Stimulated activated CD4-positive, alpha-beta T cell treated with anti-CD3 and anti-CD28 coated beads, Interleukin-4, amount 100 ng/mL, for 48 hours (primary cell): ENCODE data around the gene URM1.
"Not testable (repeated sequence)": the region's sequence is repeated elsewhere in the genome, so short reads cannot be mapped to it uniquely, and the experiment has no call there.

Experiments
- DNase-seq, 2 donors: peaks; one replicate each; pipeline ENCODE4 v3.0.0-alpha.2; 2020; ENCODE audit warnings: low read depth in 2 of 2

URM1 gene

GRCh38 chr9:128409450-128409849 lies 38.3 kb downstream of the URM1 start:
- no peak for DNase-seq

GRCh38 chr9:128409978-128410377 lies 38.8 kb downstream of the URM1 start:
- no peak for DNase-seq

DNA sequence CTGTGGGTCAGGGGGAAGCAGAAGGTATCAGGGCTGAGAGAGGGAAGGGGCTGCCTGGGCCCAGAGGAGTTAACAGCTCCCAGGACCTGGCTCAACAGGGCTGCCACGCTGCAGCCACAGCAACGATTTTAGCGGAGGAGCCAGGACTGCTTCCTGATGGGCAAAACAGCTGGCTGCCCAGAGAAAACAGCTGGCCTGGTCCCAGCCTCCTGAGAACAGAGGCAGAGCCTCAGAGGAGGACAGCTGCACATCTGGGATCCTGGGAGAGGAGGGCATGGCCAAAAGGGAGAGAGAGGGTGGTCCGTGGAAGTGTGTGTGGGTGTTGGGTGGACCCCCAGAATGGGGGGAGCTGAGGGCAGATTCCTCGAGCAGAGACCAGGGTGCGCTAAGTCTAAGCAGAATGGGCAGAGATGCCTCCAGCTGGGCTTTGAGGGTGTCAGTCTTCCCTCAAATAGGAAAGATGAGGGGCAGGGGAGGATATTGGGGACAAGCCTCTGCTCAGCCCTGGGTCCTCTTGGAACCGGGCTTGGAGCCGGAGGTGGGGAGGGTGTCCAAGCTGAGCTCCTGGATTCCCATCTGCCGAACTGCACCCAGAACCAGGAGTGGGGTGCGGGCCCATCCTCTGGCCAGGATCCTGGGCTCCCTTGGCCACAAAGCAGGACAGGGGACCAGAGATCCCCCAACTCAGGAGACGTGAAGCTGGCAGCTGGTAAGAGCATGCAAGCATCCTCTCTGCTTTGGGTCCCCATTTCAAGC lies 40.4 kb downstream of the URM1 start:
- no peak for DNase-seq

DNA sequence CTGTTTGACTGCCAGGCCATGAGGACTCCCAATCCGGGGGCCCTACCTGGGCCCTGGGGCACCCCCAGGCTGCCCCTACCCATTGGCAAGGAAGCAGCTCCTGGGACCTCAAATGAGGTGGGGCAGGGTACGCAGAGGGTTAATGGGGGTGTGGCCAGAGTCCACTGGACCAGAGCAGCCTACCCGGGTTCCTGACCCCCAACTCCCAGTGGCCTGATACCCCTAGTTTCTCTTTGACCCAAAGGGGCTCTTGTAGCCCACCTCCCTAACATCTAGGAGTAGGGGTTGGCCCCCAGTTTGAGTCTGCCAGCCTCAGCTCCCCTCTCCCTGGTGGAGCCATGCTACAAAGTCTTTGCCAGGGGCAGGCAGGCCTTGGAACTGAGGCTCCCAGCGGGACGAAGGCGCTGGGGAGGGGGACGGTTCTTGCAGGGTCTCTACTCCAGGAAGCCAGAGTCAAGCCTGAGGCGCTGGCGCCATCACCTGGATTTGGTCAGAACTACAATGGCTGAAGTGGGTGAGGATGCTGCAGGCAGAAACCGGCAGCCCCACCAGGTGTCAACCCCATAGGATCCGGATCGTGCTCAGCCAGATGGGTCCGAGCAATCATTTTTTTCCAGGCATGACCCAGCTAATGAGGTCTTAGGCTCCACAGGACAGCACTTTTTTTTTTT lies 41.1 kb downstream of the URM1 start:
- DNase-seq = peak; percentile 18 to 56

DNA sequence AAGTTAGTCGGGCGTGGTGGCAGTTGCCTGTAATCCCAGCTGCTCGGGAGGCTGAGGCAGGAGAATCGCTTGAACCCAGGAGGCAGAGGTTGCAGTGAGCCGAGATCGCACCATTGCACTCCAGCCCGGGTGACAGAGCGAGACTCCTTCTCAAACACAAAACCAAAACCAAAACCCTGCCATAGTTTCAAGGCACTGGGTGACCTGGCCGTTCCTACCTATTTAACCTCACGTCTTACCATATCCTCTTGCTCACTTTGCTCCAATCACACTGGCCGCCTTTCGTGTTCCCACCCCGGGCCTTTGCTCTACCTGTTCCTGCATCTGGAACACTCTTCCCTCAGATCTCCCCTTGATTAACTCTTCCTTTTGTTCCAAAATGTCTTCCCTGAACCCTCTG lies 42.6 kb downstream of the URM1 start:
- not testable (repeated sequence) for DNase-seq

GRCh38 chr9:128414461-128414860 lies 43.3 kb downstream of the URM1 start:
- DNase-seq = no peak

DNA sequence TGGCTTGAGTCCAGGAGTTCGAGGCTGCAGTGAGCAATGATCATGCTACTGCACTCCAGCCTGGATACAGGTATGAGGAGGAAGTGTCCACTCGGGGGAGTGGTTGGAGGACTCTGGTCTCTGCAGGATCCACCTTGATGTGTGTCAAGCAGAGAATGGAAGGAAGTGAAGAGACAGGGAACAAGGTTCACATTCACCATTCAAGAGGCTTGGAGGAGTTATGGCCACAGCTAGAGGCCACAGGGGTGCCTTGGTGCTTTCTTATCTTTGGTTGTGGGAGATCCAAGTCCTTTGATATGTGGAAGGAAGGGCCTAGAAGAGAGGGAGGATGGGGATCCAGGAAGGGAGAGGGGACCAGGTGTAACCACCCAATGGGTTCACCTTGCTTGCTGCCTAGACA lies 44.1 kb downstream of the URM1 start:
- DNase-seq = no peak

- DNase-seq = no peak
Measured at GRCh38 chr9:128416014-128416413, 44.8 kb downstream of the URM1 start.

- no peak for DNase-seq
Measured at GRCh38 chr9:128416432-128417019, 45.4 kb downstream of the URM1 start.

GRCh38 chr9:128419061-128419925 lies 48.1 kb downstream of the URM1 start:
- no peak for DNase-seq

- DNase-seq = peak; percentile 62 to 63
Measured at GRCh38 chr9:128420060-128420650, 49.0 kb downstream of the URM1 start.

- DNase-seq = peak; percentile 28 to 34
Measured at GRCh38 chr9:128420651-128421481, 49.7 kb downstream of the URM1 start, which contains the start of gene CERCAM. Gene CERCAM, plus strand, starts transcription at chr9:128420857. Its CDS starts 21 bp downstream, at chr9:128420878.

DNA sequence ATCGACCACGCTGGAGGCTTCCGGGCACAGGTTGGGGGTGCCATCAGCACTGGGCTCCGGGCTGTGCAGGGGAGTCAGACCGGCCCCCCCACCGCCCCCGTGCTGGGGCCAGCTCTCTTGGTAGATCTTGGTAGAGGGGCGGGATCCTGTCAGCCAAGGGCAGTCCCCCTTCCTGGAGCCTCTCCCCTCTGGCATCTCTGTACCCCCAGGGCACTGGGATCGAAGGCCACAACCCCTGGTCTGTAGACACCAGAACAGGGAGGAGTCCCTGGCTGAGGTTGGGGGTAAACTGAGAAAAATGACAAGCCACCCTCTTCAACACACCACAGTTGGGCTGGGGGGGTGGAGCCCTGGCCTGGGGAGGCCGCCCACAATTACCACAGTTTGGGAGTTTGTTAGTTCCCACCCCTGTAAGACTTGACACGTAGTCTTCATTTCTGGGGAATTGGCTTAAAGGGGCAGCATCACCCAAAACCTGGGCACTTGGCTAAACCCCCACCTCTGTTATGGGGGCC lies 50.4 kb downstream of the URM1 start:
- peak in 1 of 2 donors; percentile 2 for DNase-seq

DNA sequence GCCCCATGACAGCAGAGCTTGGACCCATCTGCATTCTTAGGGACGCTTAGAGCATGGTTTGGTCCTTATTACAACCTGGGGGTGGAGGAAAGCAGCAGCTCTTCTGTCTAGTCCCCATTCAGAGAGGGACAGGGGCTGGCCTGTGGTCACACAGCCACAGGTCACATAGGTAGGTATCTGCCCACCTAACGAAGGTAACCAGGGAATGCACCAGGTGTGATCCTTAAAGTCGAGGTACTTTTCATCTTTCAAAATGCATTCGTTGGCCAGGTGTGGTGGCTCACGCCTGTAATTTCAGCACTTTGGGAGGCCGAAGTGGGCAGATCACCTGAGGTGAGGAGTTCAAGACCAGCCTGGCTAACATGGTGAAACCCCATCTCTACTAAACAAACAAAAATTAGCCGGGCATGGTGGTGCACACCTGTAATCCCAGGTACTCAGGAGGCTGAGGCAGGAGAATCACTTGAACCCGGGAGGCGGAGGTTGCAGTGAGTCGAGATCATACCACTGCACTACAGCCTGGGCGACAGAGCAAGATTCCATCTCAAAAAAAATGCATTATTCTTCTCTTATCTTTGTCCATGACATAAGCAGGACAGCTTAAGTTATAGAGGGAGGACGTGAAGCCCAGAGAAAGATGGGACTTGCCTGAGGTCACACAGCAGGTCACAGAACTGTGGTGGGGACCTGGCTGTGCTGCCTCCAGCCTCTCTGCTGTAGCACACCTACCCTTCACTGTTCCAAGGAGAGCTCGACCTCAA lies 51.0 kb downstream of the URM1 start:
- DNase-seq = not testable (repeated sequence)

GRCh38 chr9:128422783-128423150 lies 51.6 kb downstream of the URM1 start:
- no peak for DNase-seq

- not testable (repeated sequence) for DNase-seq
Measured at GRCh38 chr9:128423356-128423755, 52.2 kb downstream of the URM1 start.

DNA sequence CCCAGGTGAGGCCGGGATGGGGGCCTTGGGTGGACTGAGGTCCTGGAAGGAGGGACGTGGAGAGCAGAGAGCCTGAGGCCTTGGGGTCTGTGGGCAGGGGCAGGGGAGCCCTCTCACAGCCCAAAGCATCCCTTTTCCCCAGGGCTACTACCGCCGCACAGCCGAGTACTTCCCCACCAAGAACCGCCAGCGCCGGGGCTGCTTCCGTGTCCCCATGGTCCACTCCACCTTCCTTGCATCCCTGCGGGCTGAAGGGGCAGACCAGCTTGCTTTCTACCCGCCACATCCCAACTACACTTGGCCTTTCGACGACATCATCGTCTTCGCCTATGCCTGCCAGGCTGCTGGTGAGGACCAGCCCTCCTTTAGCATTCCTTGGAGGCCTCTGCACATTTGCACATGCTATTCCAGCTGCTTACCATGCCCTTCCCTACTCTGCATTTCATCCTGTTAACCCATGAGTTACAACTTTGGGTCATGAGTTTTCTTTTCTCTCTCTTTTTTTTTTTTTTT lies 53.1 kb downstream of the URM1 start:
- no peak for DNase-seq

DNA sequence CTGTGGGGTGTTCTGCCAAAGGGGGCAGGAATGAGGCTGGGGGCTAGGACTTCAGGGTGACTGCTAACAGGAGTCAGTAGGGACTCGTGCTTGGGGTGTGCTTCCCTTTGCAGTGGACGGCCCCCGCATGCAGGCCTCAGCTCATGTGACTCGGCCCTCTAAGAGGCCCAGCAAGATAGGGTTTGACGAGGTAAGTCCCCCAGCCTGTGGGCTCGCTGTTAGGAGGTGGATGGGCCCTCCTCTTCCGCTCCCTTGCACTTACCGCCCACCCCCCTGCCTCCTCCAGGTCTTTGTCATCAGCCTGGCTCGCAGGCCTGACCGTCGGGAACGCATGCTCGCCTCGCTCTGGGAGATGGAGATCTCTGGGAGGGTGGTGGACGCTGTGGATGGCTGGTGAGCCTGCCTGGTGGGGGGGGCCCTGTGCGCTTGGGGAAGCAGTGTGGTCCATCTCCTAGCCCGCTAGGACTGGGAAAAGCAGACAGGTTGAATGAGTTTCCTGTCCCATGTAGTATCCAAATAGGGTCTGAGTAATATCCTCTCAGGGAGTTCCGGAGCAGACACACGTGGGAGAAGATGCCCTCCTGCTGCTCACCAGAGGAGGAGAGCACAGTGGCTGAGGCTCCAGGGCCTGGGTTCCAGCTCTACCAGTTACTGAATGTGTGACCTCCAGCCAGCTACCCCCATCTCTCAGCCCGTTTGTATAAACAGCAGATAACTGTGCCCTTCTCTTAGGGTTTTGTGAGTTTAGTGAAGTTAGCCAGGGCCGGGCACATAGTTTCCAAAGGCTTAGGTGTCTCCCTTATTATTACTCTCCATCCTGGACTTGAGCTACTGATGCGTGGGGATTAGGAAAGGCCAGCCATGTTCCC lies 57.7 kb downstream of the URM1 start:
- no peak for DNase-seq
